Measurements from ENCODE around the gene JUNB.

Gene JUNB

DNA sequence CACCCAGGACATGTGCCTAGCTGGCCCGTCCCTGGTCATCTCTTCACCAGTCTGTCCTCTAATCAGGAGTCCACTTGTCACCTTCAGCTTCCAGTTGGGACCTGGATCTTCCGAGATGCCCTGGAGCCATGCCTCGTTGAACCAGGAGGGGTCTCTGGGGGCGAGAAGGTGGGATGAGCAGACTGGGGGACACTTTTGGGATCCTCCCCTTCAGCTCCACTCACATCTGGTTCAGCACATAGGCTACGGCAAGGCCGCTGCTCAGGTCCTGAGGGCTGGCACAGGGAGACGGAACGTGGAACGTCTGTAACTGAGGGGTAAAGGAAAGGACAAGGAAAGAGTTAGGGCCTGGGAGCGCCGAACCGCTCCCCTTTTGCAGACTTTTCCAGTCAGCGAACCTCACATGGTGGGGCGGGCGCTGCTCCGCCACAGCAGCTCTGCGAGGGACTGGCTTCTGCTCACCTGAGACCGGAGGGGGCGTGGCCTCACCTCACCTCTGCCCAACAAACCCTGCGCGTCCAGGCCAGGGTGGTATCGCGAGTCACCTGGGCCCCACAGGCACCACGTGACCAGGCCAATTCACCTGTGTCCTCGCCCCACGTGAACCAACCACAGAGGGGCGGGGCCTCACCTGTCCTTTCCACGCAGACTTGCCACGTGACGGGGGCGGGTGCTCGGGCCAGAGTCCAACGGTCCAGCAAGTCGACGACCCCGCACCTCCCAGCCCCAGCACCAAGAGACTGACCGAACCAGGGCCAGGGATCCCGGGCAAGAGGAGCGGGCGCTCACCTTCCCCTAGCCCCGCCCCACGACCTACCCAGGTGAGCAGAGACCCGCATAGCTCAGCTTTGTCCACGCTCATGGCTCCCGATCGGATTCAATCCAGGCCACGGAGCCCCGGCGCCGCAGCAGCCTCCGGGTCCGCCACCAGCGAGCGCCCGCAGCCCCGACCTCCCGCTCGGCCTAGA, 16.4 kb upstream of the JUNB start, which contains the start of gene HOOK2:
Gene HOOK2 (minus strand): TSS at position 965 of the 968 bp plus-strand sequence. CDS start 103 bp downstream, at position 862.
- no peak for DNase-seq

DNA sequence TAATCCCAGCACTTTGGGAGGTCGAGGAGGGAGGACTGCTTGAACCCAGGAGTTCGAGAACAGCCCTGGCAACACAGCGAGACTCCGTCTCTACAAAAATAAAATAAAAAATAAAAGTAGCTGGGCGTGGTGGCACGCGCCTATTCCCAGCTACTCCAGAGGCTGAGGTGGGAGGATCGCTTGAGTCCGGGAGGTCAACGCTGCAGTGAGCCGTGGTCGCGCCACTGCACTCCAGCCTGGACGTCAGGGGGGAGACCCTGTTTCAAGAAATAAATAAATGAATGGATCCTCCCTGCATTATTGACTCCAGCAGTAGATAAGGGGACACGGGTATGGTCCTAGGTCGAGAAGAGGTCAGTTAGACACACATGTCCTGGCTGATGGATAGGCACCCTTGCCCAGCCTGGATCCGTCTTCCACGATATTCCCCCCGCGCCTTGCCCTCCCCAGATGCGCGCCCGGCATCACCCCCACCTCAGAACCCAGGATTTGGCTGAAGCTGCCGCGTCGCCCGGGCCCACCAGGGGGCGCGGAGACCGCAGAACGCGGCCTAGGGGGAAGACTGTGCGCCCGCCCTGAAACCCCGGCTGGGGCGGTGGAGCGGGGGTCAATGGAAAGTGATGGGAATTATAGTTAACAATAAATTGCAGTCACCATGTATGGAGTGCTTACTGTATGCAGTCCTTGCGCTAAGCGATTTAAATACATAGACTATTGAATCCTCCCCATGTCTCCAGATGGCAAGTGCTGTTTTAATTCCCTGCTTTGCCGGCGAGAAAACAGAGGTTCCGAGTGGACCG, 13.9 kb upstream of the JUNB start:
- DNase-seq, result peak; percentile 56

DNA sequence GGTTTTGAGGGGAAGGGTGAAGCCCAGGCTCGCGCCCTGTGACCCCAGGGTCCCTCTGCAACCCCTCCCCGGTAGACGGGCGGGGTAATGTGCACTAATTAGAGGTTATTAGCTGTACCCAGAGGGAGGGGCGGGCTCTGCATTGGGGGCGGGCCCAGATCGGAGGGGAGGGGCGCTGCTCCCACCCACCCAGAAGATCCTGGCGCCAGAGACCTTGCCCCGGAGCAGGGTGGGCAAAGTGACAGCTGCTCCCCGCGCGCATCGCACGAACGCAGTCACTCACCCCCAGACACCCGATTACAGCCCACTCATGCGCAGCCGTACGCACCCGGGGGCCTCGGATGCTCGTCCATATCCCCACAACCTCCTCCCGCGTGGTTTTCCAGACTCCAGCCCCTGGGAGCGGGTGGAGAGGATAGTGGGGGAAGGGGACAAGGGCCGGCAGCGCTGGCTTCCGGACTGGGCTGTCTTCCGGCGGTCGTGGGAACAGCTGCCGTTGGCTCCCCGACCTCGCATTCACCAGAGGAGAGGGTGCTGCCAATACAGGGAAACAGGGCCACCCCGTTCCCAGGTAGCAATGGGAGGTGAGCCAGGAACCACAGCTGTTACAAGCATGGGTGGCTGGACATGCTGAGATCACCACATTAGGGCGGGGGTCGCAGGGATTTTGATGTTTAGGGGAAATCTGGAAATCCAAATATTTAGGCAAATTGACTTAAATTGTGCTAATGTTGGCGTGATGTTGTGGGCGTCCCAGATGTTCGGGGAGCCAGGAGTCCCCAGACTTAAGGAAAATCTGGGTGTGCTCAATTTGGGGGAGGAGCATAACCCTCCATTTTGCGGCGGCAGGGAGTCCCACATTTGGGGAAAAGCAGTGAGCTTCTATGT, 13.0 kb upstream of the JUNB start:
- peak; percentile 66 for DNase-seq

DNA sequence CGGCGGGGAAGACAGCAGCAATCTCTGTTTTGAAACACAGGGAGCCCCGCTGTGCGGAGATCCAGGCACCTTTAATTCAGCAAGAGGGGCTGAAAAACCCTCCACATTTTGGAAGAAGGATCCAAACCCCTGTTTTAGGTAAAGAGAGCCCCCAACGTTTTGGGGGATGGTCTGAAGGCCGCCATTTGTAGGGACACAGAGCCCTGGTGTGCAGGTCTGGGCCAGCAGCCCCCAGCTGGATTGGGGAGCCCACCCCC, 12.5 kb upstream of the JUNB start:
- no peak for DNase-seq

DNA sequence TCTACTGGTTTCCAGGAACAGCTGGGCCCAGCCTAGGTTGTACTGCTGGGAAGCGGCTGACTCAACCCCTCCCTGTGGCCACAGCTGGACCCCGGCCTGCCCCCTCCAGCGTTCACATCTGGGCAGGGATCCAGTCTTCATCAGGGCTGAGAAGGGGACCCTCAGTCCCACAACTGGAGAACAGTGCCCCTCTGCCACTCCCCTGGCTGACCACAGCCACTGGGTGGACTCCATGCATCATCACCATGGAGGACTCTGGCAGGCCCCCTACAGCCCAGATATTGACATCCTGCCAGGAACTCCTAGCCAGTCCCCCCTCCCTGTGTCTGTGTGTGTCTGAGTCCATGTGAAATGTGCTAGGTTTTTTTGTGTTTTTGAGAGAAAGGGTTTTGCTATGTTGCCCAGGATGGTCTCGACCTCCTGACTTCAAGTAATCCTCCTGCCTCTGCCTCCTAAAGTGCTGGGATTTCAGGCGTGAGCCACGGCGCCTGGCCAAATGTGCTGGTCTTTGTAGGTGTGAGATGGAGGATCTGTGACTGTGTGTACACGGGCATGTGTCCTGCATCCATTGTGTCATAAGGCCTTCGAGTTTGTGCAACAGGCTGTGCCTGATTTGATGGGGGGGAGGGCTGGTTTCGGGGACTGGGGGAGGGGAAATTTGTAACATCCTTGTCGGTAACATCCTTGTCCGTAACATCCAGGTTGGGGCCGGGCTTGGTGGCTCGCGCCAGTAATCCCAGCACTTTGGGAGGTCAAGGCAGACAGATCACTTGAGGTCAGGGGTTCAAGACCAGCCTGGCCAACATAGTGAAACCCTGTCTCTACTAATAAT, 11.9 kb upstream of the JUNB start:
- DNase-seq, result peak; percentile 59

DNA sequence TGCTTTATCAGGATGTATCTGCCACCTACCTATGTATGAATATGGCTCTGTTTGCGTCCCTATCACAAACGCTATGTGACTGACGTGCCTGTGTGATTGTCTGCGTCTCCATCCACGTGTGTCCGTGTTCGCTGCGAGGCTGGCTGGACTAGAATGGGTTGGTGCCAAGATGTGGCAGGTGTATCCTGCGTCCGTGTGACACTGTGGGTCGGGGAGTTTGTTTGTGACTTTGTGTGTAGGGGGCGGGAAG, 9.2 kb upstream of the JUNB start:
- no peak for DNase-seq

DNA sequence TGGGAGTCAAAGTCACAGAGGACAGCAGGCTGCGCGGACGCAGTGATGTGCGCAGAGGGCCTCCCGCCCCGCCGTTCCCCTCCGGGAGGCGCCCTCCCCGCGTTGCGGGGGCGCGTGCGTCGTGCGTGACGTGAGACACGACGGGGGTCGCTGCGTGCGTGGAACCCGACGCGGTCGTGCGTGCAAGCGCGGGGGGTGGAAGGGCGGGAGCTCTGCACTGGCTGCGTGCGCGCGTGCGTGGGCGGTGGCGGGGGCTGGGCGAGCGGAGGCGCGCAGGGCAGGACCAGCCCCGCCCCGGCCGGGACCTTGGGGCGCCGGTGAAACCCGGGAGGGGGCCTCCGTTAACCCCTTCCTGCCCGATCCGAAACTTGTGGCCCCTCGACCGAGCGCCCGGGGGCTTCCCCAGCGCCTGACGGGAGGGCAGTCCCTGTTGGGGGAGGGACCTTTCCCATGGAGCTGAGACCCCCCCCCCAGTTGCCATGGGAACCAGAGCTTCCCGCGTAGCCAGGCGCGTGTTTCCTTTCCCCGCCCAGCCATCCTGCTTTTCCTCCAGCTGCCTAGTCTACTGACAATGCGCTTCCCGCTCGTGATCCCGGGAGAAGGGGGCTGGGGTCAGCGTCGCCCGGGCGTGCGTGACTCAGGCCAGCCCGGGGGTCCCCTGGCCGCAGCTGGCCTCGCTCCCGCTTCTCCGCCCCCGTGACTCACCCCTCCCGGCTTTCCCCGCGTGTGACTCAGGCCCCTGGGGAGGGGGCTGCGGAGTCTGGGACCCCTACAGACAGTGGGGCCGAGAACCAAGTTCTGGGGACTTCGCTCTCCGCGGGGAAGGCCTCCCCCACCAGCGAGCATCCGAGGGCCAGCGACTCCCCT, 8.6 kb upstream of the JUNB start:
- peak; percentile 10 for DNase-seq

DNA sequence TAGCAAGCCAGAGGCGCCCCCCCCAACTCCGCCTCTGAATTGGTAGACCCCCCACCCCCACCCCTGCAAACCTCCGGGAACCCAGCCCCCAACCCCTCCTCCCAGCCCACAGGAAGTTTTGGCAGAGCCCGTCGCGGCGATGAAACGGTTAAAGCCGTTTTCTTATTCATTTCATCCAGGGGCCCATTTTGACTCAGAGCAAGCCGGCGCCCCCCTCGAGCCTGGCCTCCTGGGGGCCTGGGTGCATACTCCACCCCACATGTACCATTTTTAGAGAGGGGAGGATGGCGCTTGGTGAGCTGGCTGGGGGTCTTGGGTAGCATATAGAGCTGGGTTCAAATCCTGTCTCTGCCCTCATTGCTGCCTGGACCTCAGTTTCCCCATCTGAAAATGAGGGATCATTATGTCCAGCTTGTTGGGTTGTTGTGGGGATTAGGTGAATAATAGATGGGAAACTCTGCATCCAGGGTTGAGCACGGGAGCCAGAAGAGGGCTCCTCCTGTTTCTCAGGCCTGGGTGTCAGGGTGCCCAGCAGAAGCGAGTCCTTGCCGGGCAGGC, 7.9 kb upstream of the JUNB start:
- DNase-seq, result no peak

DNA sequence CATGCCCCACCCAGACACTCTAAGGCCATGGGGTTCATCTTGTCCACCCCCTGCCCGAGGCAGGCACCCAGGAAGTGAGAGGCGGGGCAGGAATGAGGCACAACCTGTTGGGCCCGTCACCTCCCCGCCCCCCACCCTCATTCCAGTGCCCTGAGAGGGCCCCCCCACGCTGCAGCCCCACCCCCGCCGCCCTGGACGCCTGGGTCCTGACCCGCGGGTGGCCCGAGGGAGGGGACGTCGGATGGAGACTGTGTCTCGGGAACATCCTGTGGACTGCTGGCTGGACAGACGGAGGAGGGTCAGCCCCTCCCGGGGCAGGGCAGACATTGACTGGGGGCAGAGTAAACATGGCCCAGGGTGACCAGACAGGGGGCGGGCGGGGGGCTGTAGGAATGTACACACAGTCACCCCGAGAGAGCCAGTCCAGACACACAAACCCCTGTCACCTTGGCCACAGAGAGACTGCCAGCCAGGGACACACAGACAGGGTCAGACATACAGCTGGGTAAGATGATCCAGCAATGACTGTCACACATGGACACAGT, 7.4 kb upstream of the JUNB start:
- DNase-seq, result no peak

DNA sequence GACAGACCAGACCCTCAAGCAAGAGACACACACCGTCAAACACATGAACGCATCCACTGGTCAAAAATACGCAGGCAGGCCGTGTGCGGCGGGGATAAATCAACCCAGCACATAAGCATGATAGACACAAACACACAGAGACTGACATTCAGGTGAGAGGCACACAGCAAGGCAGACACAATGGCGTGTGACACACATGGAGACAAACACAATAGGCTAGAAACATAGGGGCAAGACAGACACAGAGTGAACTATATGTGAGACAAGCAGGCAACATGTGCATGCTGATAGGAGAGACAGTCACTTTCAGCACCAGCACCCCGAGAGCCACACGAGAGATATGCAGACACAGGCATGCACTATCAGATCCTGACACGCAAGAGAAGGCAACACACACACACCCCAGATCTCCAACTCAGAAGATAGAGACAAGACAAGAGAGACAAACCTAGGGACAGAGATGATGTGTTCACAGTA, 6.9 kb upstream of the JUNB start:
- no peak for DNase-seq

DNA sequence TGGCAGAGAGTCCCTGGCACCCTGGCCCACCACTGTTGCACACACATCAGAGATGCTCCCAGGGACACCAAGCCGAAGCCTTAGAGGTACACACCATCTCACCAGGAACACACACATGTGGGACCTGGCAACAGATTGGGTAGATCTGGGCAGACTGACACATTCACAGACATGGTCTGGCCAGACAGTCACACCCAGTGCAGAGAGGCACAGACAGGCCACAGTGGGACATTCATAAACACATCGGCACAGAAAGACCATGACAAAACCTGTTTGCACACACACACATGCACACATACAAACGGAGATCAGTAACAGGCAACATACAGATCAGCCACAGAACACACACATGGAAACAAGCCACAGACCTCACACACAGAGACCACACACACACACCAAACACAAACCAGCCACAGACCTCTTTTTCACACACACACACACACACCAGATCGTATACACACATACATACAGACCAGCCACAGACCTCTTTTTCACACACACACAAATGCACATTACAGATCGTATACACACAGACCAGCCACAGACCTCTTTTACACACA, 6.3 kb upstream of the JUNB start:
- no peak for DNase-seq

DNA sequence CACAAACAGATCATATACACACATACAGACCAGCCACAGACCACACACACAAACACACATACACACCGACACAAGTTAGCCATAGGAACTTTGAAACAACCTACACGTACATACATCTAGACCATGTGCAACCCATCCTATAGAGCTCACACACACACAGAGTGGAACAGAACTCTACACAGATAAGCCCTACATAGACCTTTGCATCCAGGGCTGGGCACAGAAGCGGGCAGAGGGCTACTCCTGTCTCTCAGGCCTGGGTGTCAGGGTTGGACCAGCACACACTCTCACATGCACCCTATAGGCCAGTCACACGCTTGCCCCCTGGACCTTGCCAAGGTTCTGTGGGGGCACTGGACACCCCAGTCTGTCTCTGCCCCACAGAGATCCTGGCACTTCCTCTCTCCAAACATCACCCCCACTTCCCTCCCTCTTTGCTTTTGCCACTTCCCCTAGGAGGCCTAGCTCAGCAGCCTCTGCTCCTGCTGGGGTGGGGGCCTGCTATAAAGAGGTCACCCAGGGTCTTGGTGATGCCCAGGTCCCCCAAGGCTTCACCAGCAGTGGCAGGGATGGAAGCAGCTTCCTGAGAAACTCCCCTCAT, 5.8 kb upstream of the JUNB start:
- no peak for DNase-seq

DNA sequence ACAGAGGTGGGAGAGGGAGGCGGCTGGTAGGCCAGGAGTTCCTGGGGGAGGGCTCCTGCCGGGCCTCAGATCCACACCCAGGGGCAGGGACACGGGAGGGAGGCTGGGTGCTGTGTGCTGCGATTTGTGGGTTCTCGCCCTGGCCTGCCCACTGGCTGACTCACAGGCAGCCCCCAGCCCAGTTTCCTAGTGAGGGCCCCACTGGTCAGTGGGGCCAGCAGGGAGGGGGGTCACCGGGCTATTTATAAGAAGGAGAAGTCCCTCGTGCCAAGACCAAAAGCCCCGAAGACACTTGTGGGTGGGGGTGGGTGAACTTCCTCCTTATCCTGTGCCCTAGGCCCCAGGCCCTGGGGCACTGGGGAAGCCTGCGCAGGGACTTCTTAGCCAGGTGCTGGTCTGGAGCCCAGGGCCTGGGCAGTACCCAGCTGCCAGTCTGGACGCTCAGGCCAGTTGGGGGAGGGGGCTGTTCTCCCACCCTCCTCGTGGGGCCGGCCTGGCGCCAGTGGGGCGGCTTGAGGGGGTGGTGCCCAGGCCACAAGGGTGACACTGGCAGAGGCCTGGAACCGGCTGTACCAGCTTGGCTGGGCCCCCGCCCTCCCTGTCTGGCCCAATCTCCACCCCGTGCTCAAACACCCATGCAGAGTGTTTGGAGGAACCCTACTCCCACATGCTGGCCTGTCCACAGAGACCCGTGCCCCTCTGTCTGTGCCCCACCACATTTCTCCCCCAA, 5.0 kb upstream of the JUNB start:
- DNase-seq, result no peak

DNA sequence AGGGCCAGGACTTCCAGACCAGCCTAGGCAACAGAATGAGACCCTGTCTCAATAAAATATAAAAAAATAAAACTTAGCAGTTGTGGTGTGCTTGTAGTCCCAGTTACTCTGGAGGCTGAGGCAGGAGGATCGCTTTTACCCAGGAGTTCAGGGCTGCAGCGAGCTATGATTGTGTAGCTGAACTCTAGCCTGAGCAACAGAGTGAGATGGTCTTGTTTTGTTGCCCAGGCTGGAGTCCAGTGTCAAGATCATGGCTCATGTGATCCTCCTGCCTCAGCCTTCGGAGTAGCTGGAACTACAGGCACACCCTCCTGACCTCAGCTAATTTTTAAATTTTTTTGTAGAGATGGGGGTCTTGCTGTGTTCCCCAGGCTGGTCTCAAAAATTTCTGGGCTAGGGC, 4.3 kb upstream of the JUNB start:
- DNase-seq, result no peak

DNA sequence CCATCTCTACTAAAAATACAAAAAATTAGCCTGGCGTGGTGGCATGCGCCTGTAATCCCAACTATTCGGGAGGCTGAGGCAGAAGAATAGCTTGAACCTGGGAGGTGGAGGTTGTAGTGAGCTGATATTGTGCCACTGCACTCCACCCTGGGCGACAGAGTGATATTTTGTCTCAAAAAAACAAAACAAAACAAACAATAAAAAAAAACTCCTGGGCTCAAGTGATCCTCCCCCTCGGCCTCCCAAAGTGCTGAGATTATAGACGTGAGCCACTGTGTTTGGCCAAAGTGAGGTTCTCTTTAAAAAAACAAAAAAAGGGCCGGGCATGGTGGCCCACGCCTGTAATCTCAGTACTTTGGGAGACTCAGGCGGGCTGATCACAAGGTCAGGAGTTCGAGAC, 3.8 kb upstream of the JUNB start:
- DNase-seq, result no peak

DNA sequence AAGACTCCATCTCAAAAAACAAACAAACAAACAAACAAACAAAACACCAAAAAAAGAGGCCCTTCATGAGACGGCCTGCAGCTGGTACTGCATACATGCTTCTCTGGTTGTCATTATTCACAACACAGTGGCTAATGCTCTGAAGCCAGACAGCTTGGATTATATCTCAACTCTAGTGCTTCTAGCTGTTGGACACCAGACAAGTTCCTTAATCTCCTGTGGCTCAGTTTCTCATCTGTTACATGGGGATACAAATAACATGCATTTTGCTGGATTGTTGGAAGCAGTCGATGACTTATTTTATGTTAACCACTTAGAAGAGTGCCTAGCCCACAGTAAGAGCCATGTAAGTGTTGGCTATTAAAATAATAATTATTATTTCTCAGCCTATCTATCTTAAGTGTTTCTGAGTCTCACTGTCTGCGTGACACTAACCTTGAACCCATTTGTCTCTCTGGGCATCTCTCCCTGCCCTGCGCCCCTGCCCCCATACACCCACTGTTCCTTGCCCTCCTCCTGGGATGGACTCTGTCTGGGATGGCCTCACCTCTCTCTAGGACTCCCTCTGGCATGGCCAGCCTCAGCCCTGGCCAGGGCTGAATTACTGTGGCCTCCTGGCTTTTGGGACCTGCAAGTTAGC, 3.1 kb upstream of the JUNB start:
- no peak for DNase-seq

DNA sequence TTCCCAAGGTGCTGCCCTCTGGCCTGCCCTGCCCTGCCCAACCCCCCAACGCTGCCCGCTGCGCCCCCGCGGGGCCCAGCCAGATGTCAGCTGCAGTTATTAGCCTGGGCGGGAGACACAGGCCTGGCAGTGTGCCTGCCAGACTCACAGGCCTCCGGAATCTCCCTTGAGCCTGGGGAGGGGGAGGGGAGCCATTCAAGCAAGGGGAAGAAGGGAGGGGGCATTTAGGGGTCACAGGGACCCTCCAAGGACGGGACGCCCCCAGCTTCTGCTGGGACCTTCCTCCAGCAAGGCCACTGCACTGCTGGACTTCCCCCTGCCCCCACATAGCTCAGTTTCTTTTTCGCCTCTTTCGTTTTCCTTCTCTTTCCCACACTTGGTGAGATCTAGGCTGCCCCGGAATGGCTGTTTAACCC, 2.6 kb upstream of the JUNB start:
- peak; percentile 19 for DNase-seq

DNA sequence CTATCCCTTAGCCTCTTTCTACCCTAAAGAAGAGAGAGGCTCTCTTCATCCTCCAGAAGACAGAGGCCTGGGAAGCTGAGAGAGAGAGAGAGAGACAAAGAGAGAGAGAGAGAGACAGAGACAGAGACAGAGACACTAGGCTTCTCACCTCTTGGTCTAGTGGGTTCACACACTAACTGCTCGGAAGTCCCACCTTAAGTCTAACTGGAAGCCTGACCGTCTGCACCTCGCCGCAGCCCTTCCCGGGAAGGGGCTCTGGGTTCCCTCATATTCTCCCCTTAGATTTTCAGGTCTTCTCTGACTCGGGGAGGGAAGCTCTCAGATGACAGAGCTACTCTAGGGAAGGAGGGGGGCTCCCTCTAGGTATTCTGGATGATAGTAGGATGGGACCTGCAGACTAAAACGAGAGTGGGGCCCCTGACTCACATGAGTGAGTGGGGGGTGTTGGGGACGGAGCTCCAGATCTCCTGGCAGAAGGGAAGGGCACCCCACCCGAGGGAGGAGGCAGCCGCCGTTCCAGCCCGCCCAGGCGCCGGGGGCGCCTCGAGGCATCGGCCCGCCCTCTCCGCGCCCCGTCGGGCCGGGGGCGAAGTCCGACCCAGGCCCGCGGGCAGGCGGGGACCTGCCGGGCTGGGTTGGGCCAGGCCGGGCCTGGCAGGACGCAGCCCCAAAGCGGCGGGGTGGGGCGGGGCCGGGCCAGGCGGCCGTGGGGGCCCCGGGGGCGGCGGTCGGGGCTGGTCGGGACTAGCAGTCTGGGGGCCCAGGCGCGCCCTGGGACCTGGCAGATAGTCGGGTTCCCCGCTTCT, 2.0 kb upstream of the JUNB start:
- no peak for DNase-seq

Data from SHP77 treated with DMSO at 0.1 percent for 48 hours (cell line).